HUDEP-2 (cell line): ENCODE results near the gene CCNB2.
"Not testable (repeated sequence)": the region's sequence is repeated elsewhere in the genome, so short reads cannot be mapped to it uniquely, and the experiment has no call there.

ENCODE experiments used
- DNase-seq, 76 experiments: peaks; one replicate each; lab custom pipeline; 2025; ENCODE audit not compliant: unreplicated experiment in 76 of 76; lab: John Stamatoyannopoulos, UW

CCNB2 gene

DNA sequence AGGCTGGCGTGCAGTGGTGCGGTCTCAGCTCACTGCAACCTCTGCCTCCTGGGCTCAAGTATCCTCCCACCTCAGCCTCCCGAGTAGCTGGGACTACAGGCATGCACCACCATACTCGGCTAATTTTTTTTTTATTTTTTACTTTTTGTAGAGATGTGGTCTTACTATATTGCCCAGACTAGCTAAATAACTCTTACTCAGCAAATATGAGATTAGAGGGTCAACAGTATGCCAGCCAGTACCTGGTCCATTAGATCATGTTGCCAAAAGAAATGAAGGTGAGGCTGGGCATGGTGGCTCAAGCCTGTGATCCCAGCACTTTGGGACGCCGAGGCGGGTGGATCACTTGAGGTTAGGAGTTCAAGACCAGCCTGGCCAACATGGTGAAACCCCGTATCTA is 57.1 kb downstream of the CCNB2 start:
- not testable (repeated sequence) for DNase-seq

DNA sequence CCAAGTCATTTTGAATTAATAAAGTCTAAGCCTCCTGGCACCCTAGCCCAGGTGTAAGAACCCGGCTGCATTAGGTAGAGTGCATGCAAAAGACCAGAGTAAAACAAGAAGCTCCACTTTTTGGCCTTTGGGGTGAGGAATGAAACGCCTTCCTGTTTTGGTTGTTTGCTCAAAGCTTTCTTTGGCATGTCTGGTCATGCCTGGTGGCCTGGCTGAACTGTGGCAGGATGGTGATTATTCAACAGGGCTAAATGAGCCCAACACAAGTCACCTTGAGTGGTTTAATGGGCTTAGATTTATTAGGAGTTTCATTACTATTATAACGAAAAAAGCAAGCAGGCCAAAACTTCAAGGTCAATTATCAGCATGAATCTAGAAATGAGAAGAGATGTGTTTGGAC is 60.8 kb downstream of the CCNB2 start:
- DNase-seq: no peak

DNA sequence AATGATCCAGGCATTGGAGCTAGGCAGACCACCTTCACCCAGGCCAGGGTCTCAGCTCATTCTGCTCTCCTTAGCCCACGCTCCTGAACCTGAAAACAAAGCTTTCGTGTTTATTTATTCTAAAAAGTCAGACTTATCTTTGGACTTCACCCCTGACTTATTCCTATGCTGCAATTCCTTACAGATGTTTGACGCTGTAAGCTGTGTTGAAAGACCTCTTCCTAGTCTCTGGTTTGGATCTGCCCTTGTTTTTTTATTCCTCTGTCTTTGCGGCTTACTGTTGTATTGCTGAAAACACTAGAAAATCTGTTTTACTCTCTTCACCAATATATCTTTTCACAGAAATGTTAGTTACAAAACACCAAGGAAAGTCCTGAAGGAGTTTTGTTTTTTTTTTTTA is 61.2 kb downstream of the CCNB2 start:
- DNase-seq: no peak

DNA sequence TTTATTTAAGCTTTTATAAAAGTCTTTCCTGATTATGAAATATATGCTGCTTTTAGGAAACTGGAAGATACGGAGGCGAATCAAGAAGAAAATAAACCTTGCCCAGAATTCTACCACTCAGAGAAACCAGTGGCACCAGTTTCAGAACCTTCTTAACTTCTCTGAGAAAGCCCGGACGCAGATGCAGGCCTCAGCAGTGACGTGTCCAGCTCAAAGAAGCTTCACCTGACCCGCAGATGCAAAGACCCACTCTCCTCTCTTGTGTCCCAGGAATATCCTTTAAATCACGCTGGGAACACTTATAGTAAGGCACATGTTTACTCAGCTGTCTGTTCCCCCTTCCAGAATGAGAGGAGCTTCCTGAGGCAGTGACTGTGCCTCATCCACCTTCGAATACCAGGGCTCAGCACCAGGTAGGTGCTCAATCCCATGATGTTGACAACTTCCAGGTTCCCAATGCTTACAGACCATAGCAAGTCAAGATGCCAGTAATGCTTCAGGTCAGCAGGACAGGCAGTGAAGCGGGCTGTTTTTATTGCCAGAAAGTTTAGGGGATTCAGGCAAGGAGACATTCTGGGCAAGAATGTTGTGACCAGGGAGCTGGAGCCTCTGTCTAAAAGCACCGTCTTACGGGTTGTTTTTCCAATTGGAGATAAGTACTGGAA is 61.8 kb downstream of the CCNB2 start:
- no peak for DNase-seq

DNA sequence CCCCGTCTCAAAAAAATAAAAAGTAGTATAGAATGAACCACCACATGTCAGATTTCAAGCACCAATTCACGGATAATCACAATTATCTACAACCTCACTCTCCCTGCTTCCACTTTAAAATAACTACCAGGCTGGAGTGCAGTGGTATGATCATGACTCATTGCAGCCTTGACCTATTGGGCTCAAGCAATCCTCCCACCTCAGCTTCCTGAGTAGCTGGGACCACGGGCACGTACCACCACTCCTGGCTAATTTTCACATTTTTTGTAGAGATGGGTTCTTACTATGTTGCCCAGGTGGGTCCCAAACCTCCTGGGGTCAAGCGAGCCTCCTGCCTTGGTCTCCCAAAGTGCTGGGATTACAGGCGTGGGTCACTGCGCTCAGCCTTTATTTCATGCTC is 63.6 kb downstream of the CCNB2 start:
- DNase-seq: no peak

DNA sequence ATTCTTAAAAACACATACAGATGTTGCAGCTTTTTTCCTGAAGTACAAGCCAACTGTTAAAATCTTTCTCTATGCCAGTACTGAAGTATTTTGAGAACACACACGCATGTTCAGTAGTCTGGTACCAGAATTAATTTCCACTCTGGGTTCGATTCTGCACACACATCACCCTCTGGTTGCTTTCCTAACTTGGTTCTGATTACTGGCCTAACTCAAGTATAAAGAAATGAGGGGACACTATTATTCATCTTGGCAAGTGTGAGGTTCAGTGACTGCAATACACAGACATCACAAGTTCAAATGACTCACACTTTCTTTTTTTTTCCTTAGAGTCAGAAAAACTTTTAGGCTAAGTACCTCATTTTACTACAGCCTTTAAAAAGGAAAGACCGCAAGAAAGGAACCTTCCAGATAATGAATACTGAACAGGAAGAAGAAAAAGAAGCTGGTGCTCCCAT is 64.3 kb downstream of the CCNB2 start:
- DNase-seq: no peak

DNA sequence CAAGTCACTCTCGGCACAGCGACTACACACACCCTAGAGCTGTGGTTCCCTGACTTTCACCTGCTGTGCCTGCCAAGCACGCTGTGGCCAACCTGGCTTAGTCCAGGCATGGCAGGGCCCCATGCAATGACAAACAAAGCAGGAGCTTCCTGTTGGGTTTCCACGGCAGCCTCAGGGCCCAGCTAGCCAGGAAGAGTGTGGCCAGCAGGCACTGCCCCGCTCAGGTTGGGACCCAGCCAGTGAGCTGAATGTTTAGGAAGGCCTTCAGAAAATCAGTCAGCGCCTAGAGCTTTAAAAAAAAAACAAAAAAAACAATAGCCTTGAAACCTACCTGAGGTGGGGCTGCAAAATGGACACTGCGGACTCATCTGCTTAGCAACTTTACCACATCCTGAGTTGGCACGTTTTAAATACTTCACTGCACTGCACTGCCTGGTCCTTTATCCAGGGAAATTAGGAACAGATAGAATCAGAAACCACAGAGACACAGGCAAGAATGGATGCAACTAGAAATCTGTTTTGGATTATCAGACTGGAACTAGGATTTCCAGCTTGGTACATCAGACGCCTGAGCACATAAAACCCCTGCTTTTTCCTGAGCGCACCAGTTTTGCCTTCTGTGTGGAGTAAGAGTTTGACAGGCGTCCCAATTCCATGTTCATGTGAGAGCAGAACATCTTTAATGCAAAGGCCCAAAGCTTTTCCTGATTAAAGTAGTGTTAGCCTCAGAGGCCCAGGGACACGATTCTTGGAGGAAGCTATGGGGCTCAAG is 65.5 kb downstream of the CCNB2 start:
- DNase-seq: no peak

DNA sequence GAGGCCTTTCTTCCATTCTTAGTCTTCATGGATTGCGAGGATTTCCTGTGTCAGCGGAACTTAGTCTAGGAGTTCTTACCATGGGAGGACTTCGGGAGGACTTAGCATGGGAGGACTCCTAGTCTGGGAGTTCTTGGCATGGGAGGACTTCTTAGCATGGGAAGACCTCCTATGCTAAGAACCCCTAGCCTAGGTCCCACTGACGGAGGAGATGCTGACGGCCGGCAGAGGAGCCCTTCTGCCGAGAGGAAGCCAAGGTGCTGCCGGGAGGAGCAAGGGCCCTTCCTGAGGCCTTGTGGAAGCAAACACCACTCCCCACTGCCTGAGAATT is 66.1 kb downstream of the CCNB2 start:
- DNase-seq: no peak

DNA sequence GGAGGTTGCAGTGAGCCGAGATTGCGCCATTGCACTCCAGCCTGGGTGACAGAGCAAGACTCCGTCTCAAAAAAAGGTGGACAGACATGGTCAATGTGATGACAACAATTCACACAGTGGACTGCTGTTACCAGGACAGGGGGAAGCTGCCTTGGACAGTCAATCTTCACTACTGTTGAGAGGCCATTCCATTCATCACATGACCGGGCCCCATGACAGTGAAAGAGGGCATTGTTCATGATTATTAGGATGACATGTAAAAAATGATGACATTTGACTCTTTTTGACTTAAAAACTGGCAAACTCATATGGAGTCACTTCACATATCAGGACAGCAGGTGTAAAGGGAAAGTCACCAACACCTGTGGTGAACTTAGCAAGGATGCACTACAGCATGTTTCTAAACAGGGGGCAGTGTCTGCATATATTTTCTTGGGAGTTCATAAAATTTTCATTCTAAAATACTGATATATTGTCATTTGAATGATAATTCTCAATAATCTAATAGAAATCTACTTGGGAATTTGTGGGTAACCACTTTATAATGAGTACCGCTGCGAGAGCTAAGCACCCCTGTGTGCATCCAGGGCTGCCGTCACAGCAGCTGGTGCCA is 67.4 kb downstream of the CCNB2 start:
- no peak for DNase-seq

DNA sequence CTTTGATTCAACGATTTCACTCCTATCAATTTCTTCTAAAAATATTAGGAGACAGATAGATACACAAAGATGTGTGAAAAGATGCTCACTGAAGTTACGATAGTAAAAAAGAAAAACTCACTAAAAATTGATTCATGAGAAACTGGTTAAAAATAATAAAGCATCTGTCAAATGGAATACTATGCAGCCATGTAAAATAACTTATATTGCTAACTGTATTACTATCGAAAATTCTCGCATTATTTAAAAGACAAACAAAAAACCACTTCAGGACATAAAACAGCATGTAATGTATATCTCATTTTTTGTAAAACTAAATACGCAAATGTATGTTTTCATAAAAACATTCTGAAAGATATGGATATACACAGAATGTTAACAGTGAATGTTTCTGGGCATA is 68.2 kb downstream of the CCNB2 start:
- no peak for DNase-seq

DNA sequence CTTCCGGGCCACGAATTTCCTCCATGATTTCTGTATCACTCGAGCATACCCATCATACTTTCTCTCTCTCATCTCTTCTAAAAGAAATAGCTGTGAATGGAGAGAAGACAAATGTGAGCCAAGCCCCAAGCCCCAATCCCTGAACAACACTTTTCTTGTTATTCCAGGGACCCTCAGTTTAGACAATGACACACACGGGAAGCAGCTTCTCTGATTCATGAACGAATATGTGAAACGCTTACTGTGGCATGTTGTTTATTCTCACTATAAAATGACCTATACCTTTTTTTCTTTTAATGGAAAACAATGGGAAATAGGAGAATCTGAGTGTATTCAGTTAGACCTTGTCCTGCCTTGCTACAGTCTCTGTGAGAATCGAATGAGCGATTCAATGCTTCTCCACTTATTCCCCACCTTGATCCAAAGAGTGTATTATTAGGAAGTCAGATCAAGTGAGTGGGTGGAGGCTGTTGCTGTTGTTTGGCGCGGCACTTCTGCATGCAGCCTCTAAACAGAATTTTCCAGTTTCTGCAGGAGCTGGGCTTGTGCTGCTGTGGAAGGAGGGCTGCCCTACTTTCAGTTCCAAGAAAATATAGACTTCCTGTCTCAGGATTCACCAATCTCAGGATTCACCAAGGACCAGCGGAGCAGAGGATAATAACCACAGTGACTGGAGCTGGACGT is 69.3 kb downstream of the CCNB2 start:
- no peak for DNase-seq
